GM21526 (cell line): ENCODE data around the gene IRS1.
"Not testable (repeated sequence)": the region's sequence is repeated elsewhere in the genome, so short reads cannot be mapped to it uniquely, and the experiment has no call there.

Source experiments
- ATAC-seq: cut with Tn5 transposase; IDR thresholded peaks from one replicate; pipeline ENCODE4 v1.9.1; 2021; ENCODE audit warnings: moderate library complexity; ENCODE audit not compliant: unreplicated experiment, low FRiP score

Gene IRS1, protein sequence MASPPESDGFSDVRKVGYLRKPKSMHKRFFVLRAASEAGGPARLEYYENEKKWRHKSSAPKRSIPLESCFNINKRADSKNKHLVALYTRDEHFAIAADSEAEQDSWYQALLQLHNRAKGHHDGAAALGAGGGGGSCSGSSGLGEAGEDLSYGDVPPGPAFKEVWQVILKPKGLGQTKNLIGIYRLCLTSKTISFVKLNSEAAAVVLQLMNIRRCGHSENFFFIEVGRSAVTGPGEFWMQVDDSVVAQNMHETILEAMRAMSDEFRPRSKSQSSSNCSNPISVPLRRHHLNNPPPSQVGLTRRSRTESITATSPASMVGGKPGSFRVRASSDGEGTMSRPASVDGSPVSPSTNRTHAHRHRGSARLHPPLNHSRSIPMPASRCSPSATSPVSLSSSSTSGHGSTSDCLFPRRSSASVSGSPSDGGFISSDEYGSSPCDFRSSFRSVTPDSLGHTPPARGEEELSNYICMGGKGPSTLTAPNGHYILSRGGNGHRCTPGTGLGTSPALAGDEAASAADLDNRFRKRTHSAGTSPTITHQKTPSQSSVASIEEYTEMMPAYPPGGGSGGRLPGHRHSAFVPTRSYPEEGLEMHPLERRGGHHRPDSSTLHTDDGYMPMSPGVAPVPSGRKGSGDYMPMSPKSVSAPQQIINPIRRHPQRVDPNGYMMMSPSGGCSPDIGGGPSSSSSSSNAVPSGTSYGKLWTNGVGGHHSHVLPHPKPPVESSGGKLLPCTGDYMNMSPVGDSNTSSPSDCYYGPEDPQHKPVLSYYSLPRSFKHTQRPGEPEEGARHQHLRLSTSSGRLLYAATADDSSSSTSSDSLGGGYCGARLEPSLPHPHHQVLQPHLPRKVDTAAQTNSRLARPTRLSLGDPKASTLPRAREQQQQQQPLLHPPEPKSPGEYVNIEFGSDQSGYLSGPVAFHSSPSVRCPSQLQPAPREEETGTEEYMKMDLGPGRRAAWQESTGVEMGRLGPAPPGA (N-terminal part only)

DNA sequence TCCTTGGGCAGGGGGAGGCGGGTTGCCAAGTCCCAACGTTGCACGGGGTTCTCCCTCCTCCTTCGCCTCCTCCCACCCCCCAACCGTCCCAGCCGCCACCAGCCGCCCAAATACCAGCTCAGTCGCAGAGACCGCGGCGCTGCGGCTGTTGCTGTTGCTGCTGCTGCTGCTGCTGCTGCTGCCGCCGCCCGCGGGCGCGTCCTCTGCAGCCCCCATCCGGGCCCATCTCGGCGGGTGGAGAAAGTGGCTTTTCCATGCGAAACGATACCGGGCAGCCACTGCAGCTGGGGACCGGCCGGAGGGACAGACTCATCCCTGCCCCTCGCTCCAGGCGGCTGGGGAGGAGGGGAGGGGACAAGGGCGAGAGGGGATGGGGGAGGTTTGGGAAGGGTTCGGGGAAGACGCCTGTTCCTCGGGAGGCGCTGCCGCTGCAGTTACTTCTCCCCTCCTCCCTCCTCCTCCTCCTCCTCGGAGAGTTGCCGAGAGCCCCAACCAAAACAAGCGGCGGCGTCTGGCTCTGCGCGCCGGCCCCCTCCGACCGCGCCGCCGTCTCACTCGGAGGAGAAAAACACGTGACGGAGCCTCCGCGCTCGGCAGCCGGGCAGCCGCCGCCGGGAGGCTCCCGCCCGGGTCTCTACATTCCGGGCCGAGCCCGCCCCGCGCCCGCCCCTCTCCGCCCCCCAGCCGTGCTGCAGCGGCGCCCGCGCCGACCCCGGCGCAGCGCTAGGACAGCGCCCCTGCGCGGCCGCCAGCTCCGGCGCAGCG lies at the start of gene IRS1:
IRS1 (minus strand) TSS at position 610 of the 765 bp plus-strand sequence. CDS start 1,082 bp downstream, outside the sequence.
- ATAC-seq, result peak; percentile 33

DNA sequence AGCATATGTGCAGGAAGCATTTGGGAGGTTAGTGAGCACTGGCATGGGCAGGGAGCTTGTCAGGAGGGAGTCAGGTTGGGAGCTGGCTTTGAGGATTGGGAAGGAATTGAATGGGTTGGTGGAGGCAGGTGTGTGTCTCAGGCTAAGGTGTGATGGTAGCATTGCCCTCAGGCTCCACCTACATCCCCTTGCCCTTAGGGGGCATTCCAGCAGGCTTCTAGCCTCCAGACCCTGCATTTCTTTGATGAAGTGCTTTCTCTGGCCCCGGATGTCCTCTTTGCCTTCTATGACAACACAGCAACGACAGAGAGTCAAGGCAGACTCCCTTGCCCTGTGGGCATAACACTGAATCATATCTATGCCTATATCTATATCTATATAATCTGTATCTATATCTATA lies 49.7 kb upstream of the IRS1 start:
- ATAC-seq, result no peak

DNA sequence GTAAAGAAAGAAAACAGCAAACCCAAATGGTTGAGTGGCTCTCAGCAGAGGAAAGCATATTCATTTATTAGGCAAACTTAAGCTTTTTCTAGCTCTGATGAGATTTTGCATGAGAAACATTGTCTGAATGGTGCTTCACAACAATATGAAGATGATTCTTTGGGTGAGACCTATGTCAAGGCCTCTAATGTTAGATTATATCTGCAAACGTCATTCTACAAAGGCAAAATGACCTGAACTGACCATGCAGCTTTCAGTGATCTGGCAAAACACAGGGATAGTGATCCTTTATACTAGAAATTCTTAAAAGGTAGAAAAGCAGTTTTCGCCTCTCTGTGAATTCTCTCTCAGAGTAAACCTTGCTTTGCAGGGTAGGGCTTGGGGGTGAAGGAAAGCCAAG lies 47.9 kb upstream of the IRS1 start:
- ATAC-seq, result no peak

DNA sequence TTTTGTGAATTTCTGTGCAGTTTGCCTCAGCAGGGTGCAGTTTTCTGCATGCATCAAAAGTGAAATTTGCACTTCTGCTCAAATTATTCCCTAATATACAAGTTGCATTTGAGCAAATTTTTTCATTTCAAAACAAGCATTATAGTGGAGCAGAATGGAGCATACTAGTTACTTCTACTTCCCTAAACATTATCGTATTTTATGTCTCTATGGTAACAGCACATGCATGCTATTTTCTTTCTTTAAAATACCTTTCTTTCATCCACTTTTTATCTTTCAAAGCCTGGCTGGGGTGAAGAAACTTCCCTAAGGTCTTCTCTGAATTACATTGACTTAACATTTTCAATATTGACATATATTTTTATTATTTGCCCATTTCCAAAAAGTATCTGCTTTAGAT lies 47.5 kb upstream of the IRS1 start:
- ATAC-seq, result no peak

DNA sequence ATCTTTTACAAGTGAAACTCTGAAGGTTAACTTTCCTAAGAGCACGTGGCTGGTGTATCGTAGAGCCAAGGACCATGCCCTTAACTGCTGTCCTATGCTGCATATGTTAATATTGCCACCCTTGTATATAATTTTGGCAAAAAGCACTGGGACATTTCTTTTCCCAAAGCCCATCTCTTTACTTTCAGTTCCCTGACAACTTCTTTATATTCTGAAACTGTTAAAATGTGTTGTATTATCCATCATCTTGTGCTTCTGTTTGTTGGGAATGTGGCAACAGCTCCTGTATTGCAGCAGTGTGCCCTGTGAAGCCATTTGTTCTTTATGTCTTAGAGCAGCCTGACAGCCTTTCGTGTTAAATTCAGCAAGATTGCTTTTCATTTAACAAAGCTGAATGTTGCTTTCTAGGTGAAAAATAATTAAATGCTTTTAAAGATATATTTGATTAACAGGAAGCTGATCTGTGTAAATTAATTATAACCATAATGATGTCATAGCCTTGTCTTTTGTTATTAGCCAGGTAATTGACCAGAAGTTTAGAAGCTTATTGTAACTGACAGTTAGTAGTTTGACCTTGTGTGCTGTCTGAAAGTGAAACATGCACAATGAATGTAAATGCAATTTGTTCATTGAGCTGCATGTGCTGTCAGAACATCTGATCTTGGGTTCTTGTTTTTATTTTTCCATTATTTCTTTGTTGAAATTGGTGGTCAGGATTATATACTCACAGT lies 45.9 kb upstream of the IRS1 start:
- ATAC-seq, result peak; percentile 62

DNA sequence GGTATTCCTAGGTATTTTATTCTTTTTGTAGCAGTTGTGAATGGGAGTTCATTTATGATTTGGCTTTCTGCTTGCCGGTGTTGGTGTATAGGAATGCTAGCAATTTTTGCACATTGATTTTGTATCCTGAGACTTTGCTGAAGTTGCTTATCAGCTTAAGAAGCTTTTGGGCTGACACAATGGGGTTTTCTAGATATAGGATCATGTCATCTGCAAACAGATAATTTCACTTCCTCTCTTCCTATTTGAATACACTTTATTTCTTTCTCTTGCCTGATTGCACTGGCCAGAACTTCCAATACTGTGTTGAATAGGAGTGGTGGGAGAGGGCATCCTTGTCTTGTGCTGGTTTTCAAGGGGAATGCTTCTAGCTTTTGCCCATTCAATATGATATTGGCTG lies 43.4 kb upstream of the IRS1 start:
- not testable (repeated sequence) for ATAC-seq

DNA sequence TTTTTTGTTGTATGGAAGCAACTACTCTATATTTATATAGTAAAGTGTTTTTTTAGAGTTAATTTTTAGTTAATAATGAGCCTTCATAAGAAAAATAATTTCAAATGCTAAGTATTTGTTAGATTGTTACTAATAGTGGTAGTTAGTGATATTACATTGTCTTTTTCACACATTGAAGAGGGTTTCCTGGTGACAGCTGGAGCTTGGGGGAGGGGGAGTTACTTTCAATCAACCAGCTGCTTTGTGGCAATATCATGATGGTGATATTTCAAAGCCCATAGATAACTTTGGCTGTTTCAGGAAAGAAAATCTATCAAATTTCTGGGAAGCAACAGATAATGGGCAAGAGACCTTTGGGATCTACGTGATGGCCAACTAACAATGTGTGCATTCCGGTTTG lies 40.3 kb upstream of the IRS1 start:
- ATAC-seq, result no peak

DNA sequence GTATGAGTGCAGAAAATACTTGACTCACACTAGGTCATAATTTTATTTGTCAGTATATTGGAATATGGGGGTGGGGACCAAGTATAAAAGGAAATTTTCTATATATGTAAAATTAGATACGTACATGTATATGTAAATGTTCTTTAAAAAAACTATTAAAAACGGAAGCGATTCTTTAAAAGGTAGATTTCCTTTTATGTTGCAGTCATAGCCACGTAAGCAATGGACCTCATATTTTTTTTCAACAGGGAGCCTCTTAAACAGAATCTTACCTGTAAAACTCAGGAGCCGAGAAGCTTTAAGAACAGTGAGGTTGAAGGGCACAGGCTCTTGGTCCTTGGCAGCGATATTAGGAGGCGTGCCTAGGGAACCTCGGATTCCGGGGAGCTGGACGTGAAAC lies 39.5 kb upstream of the IRS1 start:
- no peak for ATAC-seq

DNA sequence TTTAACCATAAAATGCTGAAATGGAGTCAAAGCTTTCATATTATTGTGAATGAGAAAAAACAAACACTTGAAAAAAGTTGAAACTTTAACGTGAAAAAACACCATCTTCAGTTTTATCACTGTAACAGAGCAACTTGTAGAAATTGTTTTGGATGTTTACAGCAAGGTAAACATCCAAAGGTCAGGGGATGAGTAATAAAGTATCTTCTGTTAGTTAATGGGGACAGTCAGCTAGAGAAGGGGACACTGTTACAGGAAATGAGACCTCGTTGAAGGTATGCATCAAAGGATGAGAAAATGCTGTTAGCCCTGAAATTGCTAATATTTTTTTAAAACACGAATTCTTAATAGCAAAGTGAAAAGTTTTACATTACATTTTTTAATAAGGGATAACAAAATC lies 39.1 kb upstream of the IRS1 start:
- ATAC-seq, result no peak

DNA sequence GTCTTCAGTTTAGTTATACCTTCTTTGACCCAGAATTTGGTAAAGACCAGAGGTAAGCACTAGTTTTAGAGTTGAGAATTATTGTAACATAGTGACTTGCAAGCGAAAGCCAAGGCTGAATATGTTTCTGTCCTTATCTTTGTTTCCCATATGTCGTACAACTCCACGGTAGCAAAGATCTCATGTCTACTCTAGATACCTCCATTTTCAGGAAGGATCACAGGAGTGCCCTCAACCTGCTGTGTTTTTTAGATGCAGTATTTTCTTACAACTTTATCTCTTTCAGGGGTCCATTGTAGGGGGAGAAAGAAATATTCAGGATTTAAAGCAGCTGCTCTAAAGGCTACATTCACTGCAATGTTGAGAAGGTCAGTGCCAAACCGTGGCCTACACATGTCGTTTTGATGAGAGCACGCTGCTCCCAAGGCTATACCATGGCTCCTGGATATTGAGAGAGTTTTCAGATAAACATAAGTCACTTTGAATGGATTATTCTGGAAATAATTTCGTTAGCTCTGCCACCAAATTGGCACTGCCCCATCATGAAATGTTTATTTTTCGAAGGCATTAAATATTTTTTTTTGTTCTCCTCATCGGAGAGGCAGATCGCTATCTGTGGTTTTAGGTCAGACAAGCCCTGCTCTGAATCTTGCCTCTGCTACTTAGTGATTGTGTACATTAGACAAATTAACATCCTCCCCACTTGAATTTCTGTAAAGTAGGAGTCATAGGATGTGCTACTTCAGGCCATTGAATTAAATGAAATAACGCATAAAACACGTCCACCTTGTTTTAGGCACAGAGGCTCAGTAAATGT lies 38.4 kb upstream of the IRS1 start:
- ATAC-seq, result no peak

DNA sequence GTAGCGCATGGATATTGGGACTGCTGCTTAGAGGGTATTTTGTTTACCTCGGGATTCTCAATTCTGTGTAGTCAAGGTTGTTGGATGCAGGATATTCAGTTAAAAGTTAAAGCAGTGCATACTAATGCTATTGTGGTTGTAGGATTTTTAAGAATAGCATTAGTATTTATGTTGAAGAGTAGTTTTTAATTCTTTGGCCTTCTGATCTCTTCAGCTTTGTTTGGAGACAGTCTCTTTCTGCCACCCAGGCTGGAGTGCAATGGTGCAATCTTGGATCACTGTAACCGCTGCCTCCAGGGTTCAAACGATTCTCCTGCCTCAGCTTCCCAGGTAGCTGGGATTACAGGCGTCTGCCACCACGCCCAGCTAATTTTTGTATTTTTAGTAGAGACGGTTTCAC lies 37.7 kb upstream of the IRS1 start:
- no peak for ATAC-seq

DNA sequence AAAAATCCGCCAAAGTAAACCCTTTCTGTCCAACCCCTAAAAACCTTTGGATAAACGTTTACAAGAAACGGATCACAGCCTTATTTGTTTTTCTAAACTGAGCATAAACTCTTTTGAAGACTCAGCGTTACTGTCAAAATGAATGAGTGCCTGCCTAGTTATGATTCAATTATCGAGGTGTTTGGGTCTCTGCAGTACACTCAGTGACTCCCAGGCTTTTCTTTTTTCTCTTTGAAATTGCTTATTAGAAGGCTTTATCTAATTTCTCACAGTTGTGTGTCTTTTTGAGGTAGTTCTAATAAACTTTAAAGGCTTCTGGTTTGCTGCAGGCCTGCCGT lies 36.9 kb upstream of the IRS1 start:
- no peak for ATAC-seq

DNA sequence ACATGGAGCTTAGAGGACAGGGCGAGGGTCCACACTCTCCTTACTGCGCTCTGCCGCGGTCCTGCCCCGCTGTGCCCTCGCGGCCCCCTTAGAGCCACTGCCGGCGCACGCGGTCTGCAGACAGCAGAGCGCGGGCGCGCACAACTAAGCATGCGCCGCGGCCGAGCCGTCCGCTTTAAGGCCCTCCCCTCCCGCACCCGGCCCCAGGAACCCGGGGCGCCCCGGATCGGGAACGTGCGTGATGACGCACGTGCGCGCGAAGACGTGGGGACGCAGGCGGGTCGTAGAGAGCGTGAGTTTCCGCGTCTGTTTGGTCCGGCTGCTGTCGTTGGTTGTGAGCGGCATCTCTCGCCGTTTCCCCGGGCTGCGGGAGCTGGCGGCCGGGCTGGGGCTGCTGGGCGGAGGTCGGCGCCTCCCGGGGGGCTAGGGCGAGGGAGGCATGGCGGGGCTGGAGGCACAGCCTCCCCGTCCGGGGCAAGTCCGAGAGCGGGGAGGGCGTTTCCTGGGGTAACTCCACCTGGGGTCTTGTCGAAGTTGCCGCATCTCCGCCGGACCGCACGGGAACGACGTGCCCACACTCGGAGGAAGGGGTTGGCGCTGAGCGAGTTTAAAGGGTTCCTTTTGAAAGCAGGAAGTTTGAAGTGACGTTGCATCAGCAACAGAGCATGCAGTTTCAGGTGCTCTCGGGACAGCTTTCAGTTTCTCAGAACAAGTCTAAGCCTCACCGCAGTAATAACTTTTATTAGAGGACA lies 36.4 kb upstream of the IRS1 start, which contains the start of gene RHBDD1:
RHBDD1 (plus strand) TSS at position 259 of the 752 bp plus-strand sequence. CDS start 28,640 bp downstream, outside the sequence.
- ATAC-seq, result peak; percentile 84

DNA sequence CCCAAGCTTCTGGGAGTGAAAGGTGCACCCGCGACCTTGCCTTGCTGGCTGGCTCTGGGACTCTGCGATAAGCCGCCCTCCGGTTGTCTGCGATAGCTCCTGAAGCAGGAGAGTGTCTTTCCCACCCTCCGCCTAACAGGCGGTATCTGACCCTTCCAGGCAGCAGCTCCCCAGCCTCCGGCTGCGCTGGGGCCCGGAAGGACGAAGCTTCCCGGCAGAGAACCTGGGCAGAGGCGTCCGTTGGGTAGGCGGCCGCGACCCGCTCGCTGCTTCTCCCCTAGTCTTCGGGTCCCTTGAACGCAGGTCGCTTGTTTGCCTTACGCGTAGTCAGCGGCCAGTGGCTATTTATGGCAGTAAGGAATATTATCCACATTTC lies 35.8 kb upstream of the IRS1 start:
- peak; percentile 31 for ATAC-seq

DNA sequence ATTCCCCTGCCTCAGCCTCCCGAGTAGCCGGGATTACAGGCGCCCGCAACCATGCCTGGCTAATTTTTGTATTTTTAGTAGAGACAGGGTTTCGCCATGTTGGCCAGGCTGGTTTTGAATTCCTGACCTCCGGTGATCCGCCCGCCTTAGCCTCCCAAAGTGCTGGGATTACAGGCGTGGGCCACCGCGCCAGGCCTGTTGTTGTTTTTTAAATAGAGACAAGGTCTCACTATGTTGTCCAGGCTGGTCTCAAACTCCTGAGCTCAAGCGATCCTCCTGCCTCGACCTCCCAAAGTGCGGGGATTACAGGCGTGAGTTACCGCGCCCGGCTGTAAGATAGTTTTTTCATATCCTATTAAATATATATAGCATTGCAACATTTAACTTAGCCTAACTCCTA lies 35.3 kb upstream of the IRS1 start:
- not testable (repeated sequence) for ATAC-seq

DNA sequence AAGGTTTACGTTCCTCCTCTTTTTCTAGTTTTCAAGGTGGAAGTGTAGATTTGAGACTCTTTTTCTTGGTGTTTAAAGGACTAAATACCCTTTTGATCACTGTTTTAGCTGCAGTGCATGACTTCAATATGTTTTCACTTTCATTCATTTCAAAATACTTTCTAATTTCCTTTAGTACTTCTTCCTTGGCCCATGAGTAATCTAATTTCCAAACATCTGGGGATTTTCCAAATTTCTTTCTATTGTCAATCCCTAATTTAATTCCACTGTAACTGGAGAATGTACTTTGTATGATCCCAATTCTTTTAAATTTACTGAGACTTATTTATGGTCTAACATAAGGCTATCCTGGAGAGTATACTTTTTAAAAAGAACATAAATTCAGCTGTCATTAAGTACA lies 32.4 kb upstream of the IRS1 start:
- no peak for ATAC-seq

DNA sequence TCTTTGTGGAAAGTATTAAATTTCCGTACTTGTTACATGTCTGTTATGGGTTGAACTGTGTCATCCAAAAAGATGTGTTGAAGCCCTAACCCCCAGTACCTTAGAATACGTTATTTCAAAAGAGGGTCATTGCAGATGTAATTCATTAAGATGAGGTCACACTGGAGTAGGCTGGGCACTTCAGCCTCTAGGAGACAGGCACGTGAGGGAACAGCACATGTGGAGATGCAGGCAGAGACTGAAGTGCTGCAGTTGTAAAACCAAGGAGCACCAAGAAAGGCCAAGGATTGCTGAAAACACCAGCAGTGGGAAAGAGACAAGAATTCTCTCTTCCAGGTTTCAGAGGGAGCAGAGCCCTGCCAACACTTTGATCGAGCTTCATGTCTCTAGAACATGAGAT lies 31.6 kb upstream of the IRS1 start:
- no peak for ATAC-seq
